ENCODE results near the gene SERPINA1. TPM values are rescaled to one million over a fixed set of nuclear protein-coding genes. Genes with fewer than 3 reads are reported as not detected.
"Not testable (repeated sequence)": the region's sequence is repeated elsewhere in the genome, so short reads cannot be mapped to it uniquely, and the experiment has no call there.

Gene SERPINA1
- total RNA-seq, 1 donor from 2014 or later, result 6.0 TPM

GRCh38 chr14:94356379-94357056 is 31.9 kb downstream of the SERPINA1 start:
- DNase-seq (ENCODE audit: low spot score), result no peak
- intact Hi-C loops (cut with DNase I), result loop anchor here (5.0 kb wide), 1 partner anchor 131 kb away; no protein-coding TSS in a partner anchor

- peak; percentile 90 for DNase-seq (ENCODE audit: low spot score)
- intact Hi-C loops (cut with DNase I), result loop anchor here (5.0 kb wide), 1 partner anchor 132 kb away; no protein-coding TSS in a partner anchor
Measured at GRCh38 chr14:94355191-94355794, 33.1 kb downstream of the SERPINA1 start.

- intact Hi-C loops (cut with DNase I), result loop anchor here (5.0 kb wide), 1 partner anchor 133 kb away; no protein-coding TSS in a partner anchor
- no peak for DNase-seq (ENCODE audit: low spot score)
Measured at GRCh38 chr14:94354638-94355185, 33.7 kb downstream of the SERPINA1 start.

- DNase-seq (ENCODE audit: low spot score); intact Hi-C loops (cut with DNase I): not testable (repeated sequence)
Measured at GRCh38 chr14:94354190-94354589, 34.2 kb downstream of the SERPINA1 start.

- intact Hi-C loops (cut with DNase I), result no loop called here
- DNase-seq (ENCODE audit: low spot score), result no peak
Measured at GRCh38 chr14:94349276-94349675, 39.1 kb downstream of the SERPINA1 start.

- intact Hi-C loops (cut with DNase I), result no loop called here
- DNase-seq (ENCODE audit: low spot score), result no peak
Measured at GRCh38 chr14:94348836-94349235, 39.6 kb downstream of the SERPINA1 start.

- intact Hi-C loops (cut with DNase I), result no loop called here
- DNase-seq (ENCODE audit: low spot score), result no peak
Measured at GRCh38 chr14:94346841-94347240, 41.6 kb downstream of the SERPINA1 start.

- DNase-seq (ENCODE audit: low spot score); intact Hi-C loops (cut with DNase I): not testable (repeated sequence)
Measured at GRCh38 chr14:94346065-94346786, 42.2 kb downstream of the SERPINA1 start.

GRCh38 chr14:94345344-94346064 is 42.9 kb downstream of the SERPINA1 start:
- DNase-seq (ENCODE audit: low spot score), result no peak
- intact Hi-C loops (cut with DNase I), result no loop called here

- no peak for DNase-seq (ENCODE audit: low spot score)
- intact Hi-C loops (cut with DNase I), result no loop called here
Measured at GRCh38 chr14:94344389-94344788, 44.0 kb downstream of the SERPINA1 start.

- no peak for DNase-seq (ENCODE audit: low spot score)
- intact Hi-C loops (cut with DNase I), result no loop called here
Measured at GRCh38 chr14:94343238-94344005, 45.0 kb downstream of the SERPINA1 start.

- peak; percentile 88 for DNase-seq (ENCODE audit: low spot score)
- intact Hi-C loops (cut with DNase I), result no loop called here
Measured at GRCh38 chr14:94342334-94342934, 46.0 kb downstream of the SERPINA1 start.

- DNase-seq (ENCODE audit: low spot score), result no peak
- intact Hi-C loops (cut with DNase I), result no loop called here
Measured at GRCh38 chr14:94341656-94342333, 46.6 kb downstream of the SERPINA1 start.

- intact Hi-C loops (cut with DNase I), result no loop called here
- no peak for DNase-seq (ENCODE audit: low spot score)
Measured at GRCh38 chr14:94340533-94340932, 47.9 kb downstream of the SERPINA1 start.

GRCh38 chr14:94338023-94338422 is 50.4 kb downstream of the SERPINA1 start:
- intact Hi-C loops (cut with DNase I), result no loop called here
- no peak for DNase-seq (ENCODE audit: low spot score)

GRCh38 chr14:94337274-94337673 is 51.1 kb downstream of the SERPINA1 start:
- intact Hi-C loops (cut with DNase I), result no loop called here
- DNase-seq (ENCODE audit: low spot score), result no peak

- intact Hi-C loops (cut with DNase I), result no loop called here
- DNase-seq (ENCODE audit: low spot score), result no peak
Measured at GRCh38 chr14:94334872-94335271, 53.5 kb downstream of the SERPINA1 start.

GRCh38 chr14:94332587-94332986 is 55.8 kb downstream of the SERPINA1 start:
- no peak for DNase-seq (ENCODE audit: low spot score)
- intact Hi-C loops (cut with DNase I), result no loop called here
